Lower leg skin (tissue), 4 donors: ENCODE data around the gene PKD2. TPM values are rescaled to one million over a fixed set of nuclear protein-coding genes. Genes with fewer than 3 reads are reported as not detected.

ENCODE experiments used
- DNase-seq, 2 donors: peaks; one replicate each; pipeline ENCODE4 v3.0.0-alpha.2; 2019; ENCODE audit warnings: low spot score in 2 of 2
- H3K4me3 ChIP-seq: fragments of 200-600 bp; sonication (generic); 2 replicates; pipeline ENCODE4 v1.5.1; 2017; ENCODE audit warnings: mild to moderate bottlenecking, low read depth; ENCODE audit not compliant: poor library complexity, severe bottlenecking
- POLR2A ChIP-seq, 2 donors: fragments of 450-650 bp; IDR thresholded peaks; one replicate each; pipeline ENCODE4 v1.6.1; 2016 to 2017; ENCODE audit warnings: antibody characterized with exemption in 2 of 2, mild to moderate bottlenecking in 1 of 2, moderate library complexity in 1 of 2
- WGBS, 2 donors: methylation state at CpG; one replicate each; pipeline ENCODE4 v1.1.5; 2018; 5-methylcytosine and 5-hydroxymethylcytosine counted together
- intact Hi-C: fragments of 100-400 bp; cut with DNase I; formaldehyde crosslinking; loops from one replicate; pipeline ENCODE4 v1.15.0; 2023; ENCODE audit warnings: low total_unique reads
- total RNA-seq, 4 donors: library from RNA; depleted of rRNA; stranded (reverse); fragments of >200 nt; gene quantifications; one replicate each; pipeline ENCODE4 v1.1.0, GENCODE V29; 2016
- TF ChIP-seq, protein P1 (sequence below), 3 donors: fragments of 450-650 bp; IDR thresholded peaks; one replicate each; pipeline ENCODE4 v1.5.1; 2016; ENCODE audit warnings: antibody characterized with exemption in 3 of 3, mild to moderate bottlenecking in 3 of 3, moderate library complexity in 2 of 3

Gene PKD2
- total RNA-seq, 4 donors from 2014 or later: 17.3 to 25.4 (median 21.7) TPM

DNA sequence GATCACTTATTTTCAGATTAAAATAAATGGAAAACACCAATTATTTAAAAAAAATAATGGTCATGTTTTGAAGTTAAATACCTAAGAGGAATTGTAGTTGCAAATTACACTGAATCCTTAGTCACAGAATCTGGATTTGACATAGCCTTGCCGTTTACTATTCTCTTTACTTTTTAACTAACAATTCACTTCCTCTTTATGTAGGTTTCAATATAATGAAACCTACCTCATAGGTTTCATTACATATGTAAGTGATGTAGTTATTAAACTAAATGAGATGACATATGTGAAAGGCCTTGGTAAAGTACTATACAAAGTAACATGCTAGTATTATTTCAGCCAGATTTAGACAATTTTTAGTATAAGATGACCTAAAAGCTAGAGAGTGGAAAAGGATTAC, 25.4 kb upstream of the PKD2 start:
- WGBS, 2 donors: 74 to 86% methylated on average over 1 of the region's 1 CpG
- intact Hi-C loops: no loop called here
- no peak for DNase-seq
- no peak for TF ChIP-seq POLR2A (IDR thresholded peaks at IDR 0.05)
- no peak overlapping the region for H3K4me3 ChIP-seq

DNA sequence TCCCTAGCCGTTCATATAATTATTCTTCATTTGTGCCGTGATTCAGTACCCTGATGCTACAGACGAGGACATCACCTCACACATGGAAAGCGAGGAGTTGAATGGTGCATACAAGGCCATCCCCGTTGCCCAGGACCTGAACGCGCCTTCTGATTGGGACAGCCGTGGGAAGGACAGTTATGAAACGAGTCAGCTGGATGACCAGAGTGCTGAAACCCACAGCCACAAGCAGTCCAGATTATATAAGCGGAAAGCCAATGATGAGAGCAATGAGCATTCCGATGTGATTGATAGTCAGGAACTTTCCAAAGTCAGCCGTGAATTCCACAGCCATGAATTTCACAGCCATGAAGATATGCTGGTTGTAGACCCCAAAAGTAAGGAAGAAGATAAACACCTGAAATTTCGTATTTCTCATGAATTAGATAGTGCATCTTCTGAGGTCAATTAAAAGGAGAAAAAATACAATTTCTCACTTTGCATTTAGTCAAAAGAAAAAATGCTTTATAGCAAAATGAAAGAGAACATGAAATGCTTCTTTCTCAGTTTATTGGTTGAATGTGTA, 24.9 kb upstream of the PKD2 start:
- no peak for DNase-seq
- intact Hi-C loops: no loop called here
- TF ChIP-seq, protein P1, sequence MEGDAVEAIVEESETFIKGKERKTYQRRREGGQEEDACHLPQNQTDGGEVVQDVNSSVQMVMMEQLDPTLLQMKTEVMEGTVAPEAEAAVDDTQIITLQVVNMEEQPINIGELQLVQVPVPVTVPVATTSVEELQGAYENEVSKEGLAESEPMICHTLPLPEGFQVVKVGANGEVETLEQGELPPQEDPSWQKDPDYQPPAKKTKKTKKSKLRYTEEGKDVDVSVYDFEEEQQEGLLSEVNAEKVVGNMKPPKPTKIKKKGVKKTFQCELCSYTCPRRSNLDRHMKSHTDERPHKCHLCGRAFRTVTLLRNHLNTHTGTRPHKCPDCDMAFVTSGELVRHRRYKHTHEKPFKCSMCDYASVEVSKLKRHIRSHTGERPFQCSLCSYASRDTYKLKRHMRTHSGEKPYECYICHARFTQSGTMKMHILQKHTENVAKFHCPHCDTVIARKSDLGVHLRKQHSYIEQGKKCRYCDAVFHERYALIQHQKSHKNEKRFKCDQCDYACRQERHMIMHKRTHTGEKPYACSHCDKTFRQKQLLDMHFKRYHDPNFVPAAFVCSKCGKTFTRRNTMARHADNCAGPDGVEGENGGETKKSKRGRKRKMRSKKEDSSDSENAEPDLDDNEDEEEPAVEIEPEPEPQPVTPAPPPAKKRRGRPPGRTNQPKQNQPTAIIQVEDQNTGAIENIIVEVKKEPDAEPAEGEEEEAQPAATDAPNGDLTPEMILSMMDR (IDR thresholded peaks at IDR 0.05): no peak
- no peak for TF ChIP-seq POLR2A (IDR thresholded peaks at IDR 0.05)
- WGBS, 2 donors: 92% methylated on average over 13 of the region's 13 CpGs
- no peak overlapping the region for H3K4me3 ChIP-seq

DNA sequence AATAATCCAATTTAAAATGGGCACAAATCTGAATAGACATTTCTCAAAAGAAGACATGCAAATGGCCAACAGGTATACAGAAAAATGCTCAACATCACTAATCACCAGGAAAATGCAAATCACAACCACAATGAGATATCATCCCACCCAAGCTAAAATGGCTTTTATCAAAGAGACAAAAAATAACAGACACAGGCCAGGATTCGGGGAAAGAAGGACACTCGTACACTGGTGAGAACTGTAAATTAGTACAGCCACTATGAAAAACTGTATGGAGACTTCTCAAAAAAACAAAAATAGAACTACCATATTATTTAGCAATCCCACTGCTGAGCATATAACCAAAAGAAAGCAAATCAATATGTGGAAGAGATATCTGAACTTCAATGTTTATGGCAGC, 23.4 kb upstream of the PKD2 start:
- no peak for DNase-seq
- intact Hi-C loops: no loop called here
- no peak for TF ChIP-seq POLR2A (IDR thresholded peaks at IDR 0.05)
- TF ChIP-seq, protein P1 (IDR thresholded peaks at IDR 0.05): no peak
- 89 to 95% methylated on average over 2 of the region's 2 CpGs for WGBS, 2 donors
- H3K4me3 ChIP-seq: no peak overlapping the region

DNA sequence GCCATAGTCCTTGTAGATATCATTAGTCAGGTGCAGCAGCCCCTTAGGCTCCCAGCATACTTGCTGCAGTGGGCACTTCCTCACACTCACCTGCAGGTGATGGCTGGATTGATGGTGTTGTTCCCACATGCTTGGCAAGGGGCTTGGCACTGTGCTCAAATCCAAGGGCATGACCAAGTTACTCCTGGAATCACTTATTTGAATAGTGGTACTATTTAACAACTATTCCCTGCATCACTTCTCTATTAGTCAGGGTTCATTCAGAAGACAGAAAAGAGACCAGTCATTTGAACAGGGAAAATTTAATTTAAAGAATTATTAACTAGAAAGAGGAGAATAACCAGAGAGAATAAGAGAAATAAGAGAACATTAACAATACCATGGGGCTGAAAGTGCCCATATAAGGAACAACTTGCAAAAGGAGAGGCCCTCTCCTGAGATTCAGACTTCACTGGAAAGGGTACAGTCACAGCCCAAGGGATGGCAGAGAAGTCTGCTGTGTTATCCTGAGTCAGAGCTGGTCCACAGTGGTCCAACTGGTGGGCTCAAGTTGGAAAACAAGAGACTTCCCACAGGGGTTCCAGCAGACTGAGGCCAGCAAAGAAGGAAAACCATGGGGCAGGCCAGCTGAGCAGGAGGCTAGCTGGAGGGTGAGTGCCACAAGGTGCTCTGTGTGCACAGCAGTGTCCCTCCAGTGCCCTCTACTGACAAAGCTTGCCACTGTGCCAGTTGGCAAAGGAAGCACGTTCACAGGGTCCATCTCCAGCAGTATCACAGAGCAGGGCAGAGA, 22.1 kb upstream of the PKD2 start:
- DNase-seq: no peak
- TF ChIP-seq, protein P1 (IDR thresholded peaks at IDR 0.05): no peak
- no peak for TF ChIP-seq POLR2A (IDR thresholded peaks at IDR 0.05)
- H3K4me3 ChIP-seq: no peak overlapping the region
- 0% methylated on average over 1 of the region's 1 CpG for WGBS, 2 donors
- intact Hi-C loops: no loop called here

DNA sequence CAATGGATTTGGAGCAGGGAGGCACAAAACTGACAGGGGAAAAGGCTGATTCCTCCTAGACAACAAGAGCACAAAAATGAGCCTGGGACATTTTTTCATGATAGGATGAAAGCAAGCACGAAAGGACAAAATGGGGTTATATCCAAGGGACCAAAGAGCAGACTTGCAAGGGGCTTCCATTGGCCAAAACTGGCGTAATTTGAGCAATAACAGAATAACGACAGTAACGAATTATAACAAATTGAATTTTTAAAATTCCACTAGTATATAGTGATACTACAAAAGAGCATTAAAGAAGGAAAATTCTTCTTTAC, 21.6 kb upstream of the PKD2 start:
- DNase-seq: no peak
- no peak overlapping the region for H3K4me3 ChIP-seq
- intact Hi-C loops: no loop called here
- no peak for TF ChIP-seq POLR2A (IDR thresholded peaks at IDR 0.05)
- TF ChIP-seq, protein P1 (IDR thresholded peaks at IDR 0.05): no peak
- 61 to 77% methylated on average over 4 of the region's 4 CpGs for WGBS, 2 donors

DNA sequence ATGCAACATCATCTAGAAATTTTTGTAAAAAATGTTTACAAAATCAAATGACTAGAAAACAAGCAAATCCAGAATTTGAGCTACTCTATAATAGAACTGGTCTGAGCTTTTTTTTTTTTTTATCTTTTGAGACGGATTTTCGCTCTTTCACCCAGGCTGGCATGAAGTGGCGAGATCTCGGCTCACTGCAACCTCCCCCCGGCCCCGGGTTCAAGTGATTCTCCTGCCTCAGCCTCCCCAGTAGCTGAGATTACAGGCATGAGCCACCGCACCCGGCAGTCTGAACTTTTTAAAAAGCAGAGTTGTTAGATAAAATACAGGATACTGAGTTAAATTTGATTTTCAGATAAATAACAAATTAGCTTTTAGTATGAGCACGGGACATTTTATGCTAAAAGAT, 20.9 kb upstream of the PKD2 start:
- no peak for DNase-seq
- 87 to 92% methylated on average over 9 of the region's 9 CpGs for WGBS, 2 donors
- intact Hi-C loops: no loop called here
- TF ChIP-seq POLR2A (IDR thresholded peaks at IDR 0.05): no peak
- TF ChIP-seq, protein P1 (IDR thresholded peaks at IDR 0.05): no peak
- no peak overlapping the region for H3K4me3 ChIP-seq
